ENCODE results near the gene ZNF692.

Gene ZNF692

GRCh38 chr1:248824701-248825100 is 34.2 kb downstream of the ZNF692 start:
- no peak for DNase-seq (ENCODE audit: low read depth)

GRCh38 chr1:248824301-248824700 is 34.6 kb downstream of the ZNF692 start:
- no peak for DNase-seq (ENCODE audit: low read depth)

GRCh38 chr1:248823517-248824001 is 35.3 kb downstream of the ZNF692 start:
- peak; percentile 89 for DNase-seq (ENCODE audit: low read depth)

- no peak for DNase-seq (ENCODE audit: low read depth)
These were observed 36.5 kb downstream of the ZNF692 start for GRCh38 chr1:248822148-248823032.

GRCh38 chr1:248821641-248822040 is 37.2 kb downstream of the ZNF692 start:
- DNase-seq (ENCODE audit: low read depth): no peak

GRCh38 chr1:248821101-248821500 is 37.8 kb downstream of the ZNF692 start:
- DNase-seq (ENCODE audit: low read depth): peak; percentile 97

GRCh38 chr1:248820041-248820585 is 38.8 kb downstream of the ZNF692 start:
- DNase-seq (ENCODE audit: low read depth): no peak

GRCh38 chr1:248818505-248819374 is 40.1 kb downstream of the ZNF692 start:
- no peak for DNase-seq (ENCODE audit: low read depth)

GRCh38 chr1:248817065-248817464 is 41.8 kb downstream of the ZNF692 start:
- DNase-seq (ENCODE audit: low read depth): no peak

GRCh38 chr1:248816042-248816851 is 42.6 kb downstream of the ZNF692 start:
- DNase-seq (ENCODE audit: low read depth): no peak

- no peak for DNase-seq (ENCODE audit: low read depth)
These were observed 43.4 kb downstream of the ZNF692 start for GRCh38 chr1:248815407-248816034.

GRCh38 chr1:248814351-248814750 is 44.5 kb downstream of the ZNF692 start:
- no peak for DNase-seq (ENCODE audit: low read depth)

- no peak for DNase-seq (ENCODE audit: low read depth)
These were observed 45.3 kb downstream of the ZNF692 start for GRCh38 chr1:248813546-248813945.

- DNase-seq (ENCODE audit: low read depth): no peak
These were observed 46.0 kb downstream of the ZNF692 start for GRCh38 chr1:248812736-248813425.

- peak; percentile 22 for DNase-seq (ENCODE audit: low read depth)
These were observed 47.1 kb downstream of the ZNF692 start for GRCh38 chr1:248811514-248812490.

GRCh38 chr1:248810727-248811513 is 48.0 kb downstream of the ZNF692 start:
- DNase-seq (ENCODE audit: low read depth): peak; percentile 74

GRCh38 chr1:248810000-248810726 is 48.7 kb downstream of the ZNF692 start:
- DNase-seq (ENCODE audit: low read depth): no peak

GRCh38 chr1:248808876-248809275 is 50.0 kb downstream of the ZNF692 start:
- no peak for DNase-seq (ENCODE audit: low read depth)

Data from EH (cell line).